Liver (tissue), 9 donors: ENCODE results near the gene DNAJA3. TPM values are rescaled to one million over a fixed set of nuclear protein-coding genes. Genes with fewer than 3 reads are reported as not detected.

ENCODE experiments used
- DNase-seq: peaks from one replicate; pipeline ENCODE4 v3.0.0-alpha.2; 2017; ENCODE audit warnings: low spot score
- H3K27ac ChIP-seq, 2 donors: one replicate each; pipeline ENCODE4 v1.7.0; 2013; ENCODE audit warnings: inconsistent platforms in 2 of 2, low read length in 2 of 2, control low read depth in 1 of 2, low read depth in 1 of 2, mild to moderate bottlenecking in 1 of 2
- H3K27me3 ChIP-seq, 4 donors: one replicate each; pipeline versions ENCODE4 v1.6.1 to v1.7.0; 2013; ENCODE audit warnings: low read length in 3 of 4, inconsistent platforms in 1 of 4, mild to moderate bottlenecking in 1 of 4, moderate library complexity in 1 of 4; ENCODE audit not compliant: control insufficient read depth in 4 of 4, insufficient read depth in 4 of 4
- H3K36me3 ChIP-seq, 4 donors: one replicate each; pipeline versions ENCODE4 v1.6.1 to v1.7.0; 2013; ENCODE audit warnings: low read length in 3 of 4, mild to moderate bottlenecking in 3 of 4, low read depth in 1 of 4, moderate library complexity in 1 of 4; ENCODE audit not compliant: control insufficient read depth in 4 of 4, insufficient read depth in 3 of 4
- H3K4me1 ChIP-seq, 4 donors: one replicate each; pipeline versions ENCODE4 v1.6.1 to v1.7.0; 2013; ENCODE audit warnings: low read length in 3 of 4, mild to moderate bottlenecking in 3 of 4, moderate library complexity in 1 of 4; ENCODE audit not compliant: control insufficient read depth in 4 of 4, insufficient read depth in 4 of 4
- H3K4me3 ChIP-seq, 3 donors: one replicate each; pipeline versions ENCODE4 v1.6.1 to v1.7.0; 2013; ENCODE audit warnings: low read length in 3 of 3, control low read depth in 1 of 3, low read depth in 1 of 3, mild to moderate bottlenecking in 1 of 3
- H3K9ac ChIP-seq, 2 donors: one replicate each; pipeline ENCODE4 v1.7.0; 2013; ENCODE audit warnings: low read length in 2 of 2, mild to moderate bottlenecking in 2 of 2, moderate library complexity in 2 of 2, control low read depth in 1 of 2, low read depth in 1 of 2
- H3K9me3 ChIP-seq, 4 donors: one replicate each; pipeline versions ENCODE4 v1.6.1 to v1.7.0; 2013; ENCODE audit warnings: low read length in 3 of 4; ENCODE audit not compliant: control insufficient read depth in 4 of 4
- EGR1 ChIP-seq, 2 donors: IDR thresholded peaks; 2 replicates each; pipeline ENCODE4 v1.6.1; 2016 to 2018; ENCODE audit warnings: antibody characterized with exemption in 2 of 2, low read depth in 2 of 2
- FOXA1 ChIP-seq: IDR thresholded peaks from 2 replicates; pipeline ENCODE4 v1.6.1; 2016; ENCODE audit warnings: antibody characterized with exemption
- FOXA2 ChIP-seq: IDR thresholded peaks from 2 replicates; pipeline ENCODE4 v1.6.1; 2016; ENCODE audit warnings: antibody characterized with exemption
- GABPA ChIP-seq, 2 donors: IDR thresholded peaks in 1 of 2; conservative IDR thresholded peaks in 1 of 2; 2 replicates each; pipeline ENCODE4 v1.6.1; 2016; ENCODE audit warnings: antibody characterized with exemption in 2 of 2, mild to moderate bottlenecking in 1 of 2, moderate library complexity in 1 of 2
- HNF4A ChIP-seq, 2 donors: conservative IDR thresholded peaks; 2 replicates each; pipeline ENCODE4 v1.6.1; 2016; ENCODE audit warnings: antibody characterized with exemption in 2 of 2, mild to moderate bottlenecking in 2 of 2
- HNF4G ChIP-seq: IDR thresholded peaks from 2 replicates; pipeline ENCODE4 v1.6.1; 2016; ENCODE audit warnings: antibody characterized with exemption
- JUND ChIP-seq, 2 donors: IDR thresholded peaks; 2 replicates each; pipeline ENCODE4 v1.6.1; 2016; ENCODE audit warnings: antibody characterized with exemption in 2 of 2
- MAX ChIP-seq: IDR thresholded peaks from 2 replicates; pipeline ENCODE4 v1.6.1; 2016; ENCODE audit warnings: antibody characterized with exemption
- NR2F2 ChIP-seq: IDR thresholded peaks from 2 replicates; pipeline ENCODE4 v1.6.1; 2016; ENCODE audit warnings: antibody characterized with exemption
- RAD21 ChIP-seq, 2 donors: IDR thresholded peaks; 2 replicates each; pipeline ENCODE4 v1.6.1; 2016; ENCODE audit warnings: antibody characterized with exemption in 2 of 2, mild to moderate bottlenecking in 2 of 2
- RXRA ChIP-seq, 2 donors: IDR thresholded peaks; 2 replicates each; pipeline ENCODE4 v1.6.1; 2017 to 2018; ENCODE audit warnings: antibody characterized with exemption in 2 of 2, mild to moderate bottlenecking in 1 of 2
- SP1 ChIP-seq: IDR thresholded peaks from 2 replicates; pipeline ENCODE4 v1.6.1; 2018; ENCODE audit warnings: antibody characterized with exemption, mild to moderate bottlenecking
- TAF1 ChIP-seq: conservative IDR thresholded peaks from 2 replicates; pipeline ENCODE4 v1.6.1; 2016; ENCODE audit warnings: antibody characterized with exemption, mild to moderate bottlenecking
- YY1 ChIP-seq: IDR thresholded peaks from 2 replicates; pipeline ENCODE4 v1.6.1; 2016; ENCODE audit warnings: antibody characterized with exemption, mild to moderate bottlenecking
- WGBS: extraction: QIAGEN DNeasy Blood & Tissue Kit; methylation state at CpG from one replicate; pipeline ENCODE4 v1.1.7; 2013; 5-methylcytosine and 5-hydroxymethylcytosine counted together
- polyA plus RNA-seq, 2 donors: library from polyadenylated mRNA; stranded (reverse) in 1 of 2; unstranded in 1 of 2; fragments of 200-250 nt in 1 of 2; fragments of >200 nt in 1 of 2; fragmentation: Nextera tagmentation in 1 of 2; extraction: Ambion mirVana in 1 of 2; gene quantifications; one replicate each; pipeline versions ENCODE4 v1.2.1 to v1.2.3, GENCODE V29; 2013 to 2015
- total RNA-seq, 2 donors: library from RNA; depleted of rRNA; stranded (reverse); fragments of >200 nt; gene quantifications; one replicate each; pipeline ENCODE4 v1.2.3, GENCODE V29; 2014
- TF ChIP-seq, protein P1 (sequence below): IDR thresholded peaks from 2 replicates; pipeline ENCODE4 v1.6.1; 2016; ENCODE audit warnings: antibody characterized with exemption, mild to moderate bottlenecking
- TF ChIP-seq, protein P2 (sequence below): IDR thresholded peaks from 2 replicates; pipeline ENCODE4 v1.6.1; 2016; ENCODE audit warnings: antibody characterized with exemption
- TF ChIP-seq, protein P3 (sequence below): fragments of 150-350 bp; IDR thresholded peaks from 2 replicates; pipeline ENCODE4 v1.5.1; 2017; ENCODE audit warnings: improper control_type of control experiment, low read depth, low read length; ENCODE audit not compliant: missing input control
- TF ChIP-seq, protein P4 (sequence below): IDR thresholded peaks from 2 replicates; pipeline ENCODE4 v1.6.1; 2016; ENCODE audit warnings: antibody characterized with exemption
- donor health status: healthy.
- donor health status: healthy.
- donor health status: healthy.
- donor health status: healthy.
- donor health status: healthy.

Gene DNAJA3
- total and polyA plus RNA-seq, 4 donors, result 39.6 to 86.3 (median 65.6) TPM

DNA sequence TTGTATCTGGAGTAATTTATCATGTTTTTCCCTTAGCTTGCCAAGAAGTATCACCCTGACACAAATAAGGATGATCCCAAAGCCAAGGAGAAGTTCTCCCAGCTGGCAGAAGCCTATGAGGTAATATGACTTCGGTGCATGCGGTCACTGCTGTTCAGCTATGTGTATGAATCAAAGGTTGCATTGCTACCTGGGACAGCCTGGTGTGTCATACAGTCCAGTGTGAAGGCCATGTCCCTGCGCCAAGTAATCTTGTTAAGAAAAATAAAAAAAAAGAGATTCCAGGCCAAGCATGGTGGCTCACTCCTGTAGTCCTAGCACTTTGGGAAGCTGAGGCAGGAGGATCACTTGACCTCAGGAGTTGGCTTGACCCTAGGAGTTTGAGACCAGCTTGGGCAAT is 11.7 kb downstream of the DNAJA3 start:
- Histone ChIP-seq H3K27me3 (no peaks in the 10 kb centered on the region), H3K9ac (no peak overlapping the region), H3K27ac (no peak overlapping the region), H3K36me3 (peaks cover 15 to 66% (median 54%) of the 10 kb centered on the region in 4 donors), H3K4me3 (no peak overlapping the region), H3K4me1 (no peaks in the 10 kb centered on the region), H3K9me3 (no peaks in the 10 kb centered on the region)
- TF ChIP-seq NR2F2, result no peak
- no peak for TF ChIP-seq RXRA (IDR thresholded peaks at IDR 0.05)
- TF ChIP-seq MAX, result no peak
- TF ChIP-seq, protein P1, sequence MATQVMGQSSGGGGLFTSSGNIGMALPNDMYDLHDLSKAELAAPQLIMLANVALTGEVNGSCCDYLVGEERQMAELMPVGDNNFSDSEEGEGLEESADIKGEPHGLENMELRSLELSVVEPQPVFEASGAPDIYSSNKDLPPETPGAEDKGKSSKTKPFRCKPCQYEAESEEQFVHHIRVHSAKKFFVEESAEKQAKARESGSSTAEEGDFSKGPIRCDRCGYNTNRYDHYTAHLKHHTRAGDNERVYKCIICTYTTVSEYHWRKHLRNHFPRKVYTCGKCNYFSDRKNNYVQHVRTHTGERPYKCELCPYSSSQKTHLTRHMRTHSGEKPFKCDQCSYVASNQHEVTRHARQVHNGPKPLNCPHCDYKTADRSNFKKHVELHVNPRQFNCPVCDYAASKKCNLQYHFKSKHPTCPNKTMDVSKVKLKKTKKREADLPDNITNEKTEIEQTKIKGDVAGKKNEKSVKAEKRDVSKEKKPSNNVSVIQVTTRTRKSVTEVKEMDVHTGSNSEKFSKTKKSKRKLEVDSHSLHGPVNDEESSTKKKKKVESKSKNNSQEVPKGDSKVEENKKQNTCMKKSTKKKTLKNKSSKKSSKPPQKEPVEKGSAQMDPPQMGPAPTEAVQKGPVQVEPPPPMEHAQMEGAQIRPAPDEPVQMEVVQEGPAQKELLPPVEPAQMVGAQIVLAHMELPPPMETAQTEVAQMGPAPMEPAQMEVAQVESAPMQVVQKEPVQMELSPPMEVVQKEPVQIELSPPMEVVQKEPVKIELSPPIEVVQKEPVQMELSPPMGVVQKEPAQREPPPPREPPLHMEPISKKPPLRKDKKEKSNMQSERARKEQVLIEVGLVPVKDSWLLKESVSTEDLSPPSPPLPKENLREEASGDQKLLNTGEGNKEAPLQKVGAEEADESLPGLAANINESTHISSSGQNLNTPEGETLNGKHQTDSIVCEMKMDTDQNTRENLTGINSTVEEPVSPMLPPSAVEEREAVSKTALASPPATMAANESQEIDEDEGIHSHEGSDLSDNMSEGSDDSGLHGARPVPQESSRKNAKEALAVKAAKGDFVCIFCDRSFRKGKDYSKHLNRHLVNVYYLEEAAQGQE, result no peak
- TF ChIP-seq, protein P2, sequence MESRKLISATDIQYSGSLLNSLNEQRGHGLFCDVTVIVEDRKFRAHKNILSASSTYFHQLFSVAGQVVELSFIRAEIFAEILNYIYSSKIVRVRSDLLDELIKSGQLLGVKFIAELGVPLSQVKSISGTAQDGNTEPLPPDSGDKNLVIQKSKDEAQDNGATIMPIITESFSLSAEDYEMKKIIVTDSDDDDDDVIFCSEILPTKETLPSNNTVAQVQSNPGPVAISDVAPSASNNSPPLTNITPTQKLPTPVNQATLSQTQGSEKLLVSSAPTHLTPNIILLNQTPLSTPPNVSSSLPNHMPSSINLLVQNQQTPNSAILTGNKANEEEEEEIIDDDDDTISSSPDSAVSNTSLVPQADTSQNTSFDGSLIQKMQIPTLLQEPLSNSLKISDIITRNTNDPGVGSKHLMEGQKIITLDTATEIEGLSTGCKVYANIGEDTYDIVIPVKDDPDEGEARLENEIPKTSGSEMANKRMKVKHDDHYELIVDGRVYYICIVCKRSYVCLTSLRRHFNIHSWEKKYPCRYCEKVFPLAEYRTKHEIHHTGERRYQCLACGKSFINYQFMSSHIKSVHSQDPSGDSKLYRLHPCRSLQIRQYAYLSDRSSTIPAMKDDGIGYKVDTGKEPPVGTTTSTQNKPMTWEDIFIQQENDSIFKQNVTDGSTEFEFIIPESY, result no peak
- no peak for TF ChIP-seq HNF4A (conservative IDR thresholded peaks at IDR 0.05)
- no peak for TF ChIP-seq GABPA (IDR thresholded peaks at IDR 0.05 in 1 of 2, conservative IDR thresholded peaks at IDR 0.05 in 1 of 2)
- no peak for TF ChIP-seq HNF4G
- no peak for TF ChIP-seq EGR1 (IDR thresholded peaks at IDR 0.05; ENCODE audit: low read depth in 2 of 2)
- TF ChIP-seq YY1, result no peak
- TF ChIP-seq, protein P3, sequence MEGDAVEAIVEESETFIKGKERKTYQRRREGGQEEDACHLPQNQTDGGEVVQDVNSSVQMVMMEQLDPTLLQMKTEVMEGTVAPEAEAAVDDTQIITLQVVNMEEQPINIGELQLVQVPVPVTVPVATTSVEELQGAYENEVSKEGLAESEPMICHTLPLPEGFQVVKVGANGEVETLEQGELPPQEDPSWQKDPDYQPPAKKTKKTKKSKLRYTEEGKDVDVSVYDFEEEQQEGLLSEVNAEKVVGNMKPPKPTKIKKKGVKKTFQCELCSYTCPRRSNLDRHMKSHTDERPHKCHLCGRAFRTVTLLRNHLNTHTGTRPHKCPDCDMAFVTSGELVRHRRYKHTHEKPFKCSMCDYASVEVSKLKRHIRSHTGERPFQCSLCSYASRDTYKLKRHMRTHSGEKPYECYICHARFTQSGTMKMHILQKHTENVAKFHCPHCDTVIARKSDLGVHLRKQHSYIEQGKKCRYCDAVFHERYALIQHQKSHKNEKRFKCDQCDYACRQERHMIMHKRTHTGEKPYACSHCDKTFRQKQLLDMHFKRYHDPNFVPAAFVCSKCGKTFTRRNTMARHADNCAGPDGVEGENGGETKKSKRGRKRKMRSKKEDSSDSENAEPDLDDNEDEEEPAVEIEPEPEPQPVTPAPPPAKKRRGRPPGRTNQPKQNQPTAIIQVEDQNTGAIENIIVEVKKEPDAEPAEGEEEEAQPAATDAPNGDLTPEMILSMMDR, result no peak
- TF ChIP-seq, protein P4, sequence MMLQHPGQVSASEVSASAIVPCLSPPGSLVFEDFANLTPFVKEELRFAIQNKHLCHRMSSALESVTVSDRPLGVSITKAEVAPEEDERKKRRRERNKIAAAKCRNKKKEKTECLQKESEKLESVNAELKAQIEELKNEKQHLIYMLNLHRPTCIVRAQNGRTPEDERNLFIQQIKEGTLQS, result no peak
- TF ChIP-seq TAF1, result no peak
- no peak for TF ChIP-seq RAD21 (IDR thresholded peaks at IDR 0.05)
- no peak for TF ChIP-seq FOXA2
- no peak for TF ChIP-seq SP1
- no peak for DNase-seq
- 97% methylated on average over 3 of the region's 3 CpGs for WGBS

GRCh38 chr16:4442371-4442770 is 16.7 kb downstream of the DNAJA3 start:
- H3K4me1 ChIP-seq, result no peaks in the 10 kb centered on the region
- no peaks in the 10 kb centered on the region for H3K27me3 ChIP-seq
- H3K4me3 ChIP-seq, result no peak overlapping the region
- no peak overlapping the region for H3K9ac ChIP-seq
- H3K9me3 ChIP-seq, result no peaks in the 10 kb centered on the region
- H3K27ac ChIP-seq, result no peak overlapping the region
- TF ChIP-seq JUND (IDR thresholded peaks at IDR 0.05), result no peak
- TF ChIP-seq, protein P3, result no peak
- TF ChIP-seq SP1, result no peak
- TF ChIP-seq, protein P4, result no peak
- TF ChIP-seq HNF4G, result no peak
- TF ChIP-seq FOXA1, result no peak
- no peak for TF ChIP-seq MAX
- TF ChIP-seq, protein P2, result no peak
- TF ChIP-seq RAD21 (IDR thresholded peaks at IDR 0.05), result no peak
- TF ChIP-seq EGR1 (IDR thresholded peaks at IDR 0.05; ENCODE audit: low read depth in 2 of 2), result no peak
- no peak for TF ChIP-seq GABPA (IDR thresholded peaks at IDR 0.05 in 1 of 2, conservative IDR thresholded peaks at IDR 0.05 in 1 of 2)
- DNase-seq, result no peak
- H3K36me3 ChIP-seq, result peaks cover 29 to 82% (median 74%) of the 10 kb centered on the region in 4 donors
- 95% methylated on average over 11 of the region's 11 CpGs for WGBS
